Effector memory CD8-positive, alpha-beta T cell (primary cell): ENCODE measurements around the gene ACTN4.
A peak's percentile ranks its signal among the peaks of the same experiment; 100 is the strongest.
"Not testable (repeated sequence)": the region's sequence is repeated elsewhere in the genome, so short reads cannot be mapped to it uniquely, and the experiment has no call there.

ENCODE experiments used
- ATAC-seq: fragments of 150-1000 bp; cut with Tn5 transposase; replicated peaks from 2 replicates; pipeline ENCODE4 v1.10.0; 2021; ENCODE audit warnings: mild to moderate bottlenecking, moderate library complexity
- DNase-seq, 3 experiments: peaks; one replicate each; pipeline ENCODE4 v3.0.0; 2021
- H3K27ac Mint-ChIP-seq, 2 donors: one replicate each; pipeline ENCODE4 v1.8.0; 2022; ENCODE audit warnings: mild to moderate bottlenecking in 2 of 2, mixed read lengths in 2 of 2, moderate library complexity in 2 of 2
- H3K27me3 Mint-ChIP-seq, 2 donors: one replicate each; pipeline ENCODE4 v1.8.0; 2022; ENCODE audit warnings: mixed read lengths in 2 of 2
- H3K36me3 Mint-ChIP-seq: one replicate; pipeline ENCODE4 v1.8.0; 2022; ENCODE audit warnings: mild to moderate bottlenecking, moderate library complexity, mixed read lengths; ENCODE audit not compliant: insufficient read depth
- H3K4me1 Mint-ChIP-seq, 2 donors: one replicate each; pipeline ENCODE4 v1.8.0; 2022; ENCODE audit warnings: low read depth in 2 of 2, mixed read lengths in 2 of 2
- H3K4me3 Mint-ChIP-seq, 2 donors: one replicate each; pipeline ENCODE4 v1.8.0; 2022; ENCODE audit warnings: mild to moderate bottlenecking in 2 of 2, mixed read lengths in 2 of 2, moderate library complexity in 2 of 2
- H3K9me3 Mint-ChIP-seq, 2 donors: one replicate each; pipeline ENCODE4 v1.8.0; 2022; ENCODE audit warnings: mixed read lengths in 2 of 2
- total RNA-seq, 9 experiments: gene quantifications; one replicate each; lab custom pipeline; 2026; lab: John Stamatoyannopoulos, UW

ACTN4 gene
- 214 to 320 (median 286) reads per million in 9 experiments for total RNA-seq

DNA sequence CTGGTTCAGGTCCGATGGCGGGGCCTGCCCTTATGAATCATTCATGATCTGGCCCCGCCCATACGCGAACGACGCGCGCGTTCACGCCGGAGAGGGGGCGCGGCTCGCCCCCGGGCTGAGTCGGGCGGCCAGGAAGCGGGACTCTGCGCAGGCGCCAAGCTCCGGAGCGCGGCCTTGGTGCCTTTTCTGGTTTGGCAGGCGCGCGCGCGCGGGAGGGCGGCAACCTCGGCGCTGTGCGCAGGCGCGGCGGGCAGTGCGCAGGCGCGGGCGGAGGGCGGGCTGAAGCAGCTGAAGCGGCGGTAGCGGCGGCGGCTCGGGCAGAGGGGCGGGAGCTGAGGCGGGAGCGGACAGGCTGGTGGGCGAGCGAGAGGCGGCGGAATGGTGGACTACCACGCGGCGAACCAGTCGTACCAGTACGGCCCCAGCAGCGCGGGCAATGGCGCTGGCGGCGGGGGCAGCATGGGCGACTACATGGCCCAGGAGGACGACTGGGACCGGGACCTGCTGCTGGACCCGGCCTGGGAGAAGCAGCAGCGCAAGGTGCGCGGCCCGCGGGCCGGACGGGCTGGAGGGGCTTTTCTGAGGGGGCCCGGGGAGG lies at the start of gene ACTN4:
TSS of gene ACTN4 (plus strand) at position 282 of the 598 bp plus-strand sequence. CDS start at position 379, 97 bp downstream.
- Mint-ChIP-seq H3K27me3 (no peaks in the 10 kb centered on the region), H3K27ac (peak within 1 kb of the TSS; percentile 95 to 99), H3K9me3 (no peaks in the 10 kb centered on the region), H3K36me3 (peaks cover 14% of the 10 kb centered on the region), H3K4me1 (peaks cover 41 to 45% of the 10 kb centered on the region in 2 donors), H3K4me3 (peak within 1 kb of the TSS; percentile 93 to 100)
- ATAC-seq (peak; percentile 86), DNase-seq (peak; percentile 100)

DNA sequence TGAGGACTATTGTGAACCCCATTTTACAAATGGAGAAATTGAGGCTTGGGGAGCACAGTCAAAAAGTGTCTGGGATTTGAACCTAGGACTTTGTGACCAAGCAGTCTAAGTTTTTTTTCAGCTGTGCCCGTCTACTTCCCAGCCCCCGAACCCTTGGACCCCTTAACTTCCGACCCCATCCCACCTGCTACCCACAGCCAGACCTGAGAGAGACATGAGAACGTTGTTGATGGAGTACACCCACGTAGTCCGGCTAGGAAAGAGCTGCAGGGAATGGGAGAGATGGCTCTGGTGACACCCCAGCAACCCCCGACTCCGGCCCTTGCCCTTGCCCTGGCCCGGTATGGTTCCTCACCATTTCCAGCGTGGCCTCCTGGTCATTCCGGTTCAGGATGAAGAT lies 47.7 kb upstream of the ACTN4 start:
- Mint-ChIP-seq H3K36me3 (peaks cover 48% of the 10 kb centered on the region), H3K4me3 (no peak overlapping the region), H3K4me1 (peaks cover 0 to 17% of the 10 kb centered on the region in 2 donors), H3K27me3 (no peaks in the 10 kb centered on the region), H3K27ac (no peak overlapping the region), H3K9me3 (no peaks in the 10 kb centered on the region)
- DNase-seq (no peak), ATAC-seq (no peak)

DNA sequence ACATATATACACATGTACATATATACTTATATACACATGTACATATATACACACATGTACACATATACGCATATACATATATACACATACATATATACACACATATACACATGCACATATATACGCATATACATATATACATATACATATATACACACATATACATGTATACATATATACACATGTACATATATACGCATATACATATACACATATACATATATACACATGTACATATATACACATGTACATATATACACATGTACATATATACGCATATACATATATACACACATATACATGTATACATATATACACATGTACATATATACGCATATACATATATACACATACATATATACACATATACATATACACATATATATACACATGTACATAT lies 44.6 kb upstream of the ACTN4 start:
- H3K9me3 Mint-ChIP-seq, ATAC-seq, DNase-seq, H3K4me3 Mint-ChIP-seq, H3K27me3 Mint-ChIP-seq, H3K27ac Mint-ChIP-seq: not testable (repeated sequence)
- peaks cover 58% of the 10 kb centered on the region for H3K36me3 Mint-ChIP-seq
- H3K4me1 Mint-ChIP-seq, result peaks cover 4 to 17% of the 10 kb centered on the region in 2 donors

DNA sequence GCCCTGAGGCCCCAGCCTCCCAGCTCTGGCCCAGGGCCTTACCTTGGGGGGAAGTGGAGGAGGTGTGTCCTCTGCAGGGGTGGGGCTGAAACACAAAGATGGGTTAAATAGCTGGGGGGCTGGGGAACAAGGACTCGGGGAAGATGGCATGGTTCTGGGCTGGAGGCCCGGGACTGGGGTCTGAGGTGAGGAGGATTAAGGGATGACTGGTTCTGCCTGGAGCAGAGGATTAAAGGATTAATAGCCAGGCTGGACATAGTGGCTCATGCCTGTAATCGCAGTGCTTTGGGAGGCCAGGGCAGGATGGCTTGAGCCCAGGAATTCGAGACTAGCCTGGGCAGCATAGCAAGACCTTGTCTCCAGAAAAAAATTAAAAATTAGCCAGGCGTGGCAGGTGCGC lies 41.3 kb upstream of the ACTN4 start:
- no peak overlapping the region for H3K4me3 Mint-ChIP-seq
- H3K36me3 Mint-ChIP-seq, result peaks cover 67% of the 10 kb centered on the region
- H3K27ac Mint-ChIP-seq, result peak overlapping the region in 1 of 2 donors; percentile 51

DNA sequence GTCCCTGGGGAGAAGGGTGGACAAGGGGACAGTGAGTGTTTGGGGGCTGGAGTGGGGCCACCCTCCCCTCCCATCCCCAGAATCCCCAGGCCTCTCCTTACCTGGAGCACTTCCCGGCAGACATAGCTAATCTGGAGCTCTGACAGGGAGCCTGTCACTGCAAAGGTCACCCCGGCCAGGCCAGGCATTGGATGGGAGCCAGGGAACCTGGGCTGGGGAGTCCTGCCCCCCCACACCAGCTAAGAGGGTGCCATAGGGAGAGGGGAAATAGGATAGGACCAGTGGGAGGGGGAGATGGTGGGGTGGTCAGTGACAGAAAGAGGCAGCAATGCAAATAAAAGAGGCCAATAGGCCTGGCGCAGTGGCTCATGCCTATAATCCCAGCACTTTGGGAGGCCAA lies 33.2 kb upstream of the ACTN4 start:
- DNase-seq (no peak), ATAC-seq (no peak)
- H3K4me3 Mint-ChIP-seq, result peak overlapping the region; percentile 23 to 100
- H3K4me1 Mint-ChIP-seq, result peaks cover 47 to 60% of the 10 kb centered on the region in 2 donors
- H3K27ac Mint-ChIP-seq, result peak overlapping the region in 1 of 2 donors; percentile 96
- H3K9me3 Mint-ChIP-seq, result no peaks in the 10 kb centered on the region
- no peaks in the 10 kb centered on the region for H3K27me3 Mint-ChIP-seq
- H3K36me3 Mint-ChIP-seq, result peaks cover 66% of the 10 kb centered on the region

More for the DNA sequence above, 41.3 kb upstream of the ACTN4 start:
- Mint-ChIP-seq H3K4me1 (peaks cover 4 to 15% of the 10 kb centered on the region in 2 donors), H3K9me3 (no peaks in the 10 kb centered on the region), H3K27me3 (no peaks in the 10 kb centered on the region)
- DNase-seq, result no peak
- ATAC-seq, result no peak

DNA sequence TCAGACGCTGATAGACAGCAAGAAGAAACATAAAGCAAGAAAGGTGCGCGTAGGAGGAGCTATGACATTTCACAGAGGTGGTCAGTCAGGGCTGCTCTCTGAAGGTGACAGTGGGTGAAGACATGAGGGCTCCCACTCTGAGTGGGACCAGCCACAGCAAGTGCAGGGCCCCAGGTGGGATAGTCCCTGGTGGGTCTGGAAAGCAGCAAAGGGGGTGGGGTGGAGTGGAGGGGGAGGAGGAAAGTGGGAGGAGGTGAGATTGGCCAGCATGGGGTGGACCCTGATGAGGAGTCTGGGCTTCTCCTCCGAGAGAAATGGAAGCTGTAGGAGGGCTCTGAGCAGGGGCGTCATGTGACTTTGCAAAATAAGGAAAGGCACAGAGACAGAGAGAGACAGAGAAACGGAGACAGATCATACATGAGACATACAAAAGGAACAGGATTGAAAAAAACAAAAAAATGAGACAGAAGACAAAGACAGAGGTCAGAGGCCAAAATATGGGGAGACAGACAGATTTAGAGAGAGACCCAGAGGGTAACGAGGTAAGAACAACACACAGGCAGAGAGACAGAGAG lies 32.4 kb upstream of the ACTN4 start:
- Mint-ChIP-seq H3K4me3 (peak overlapping the region; percentile 100), H3K9me3 (no peaks in the 10 kb centered on the region), H3K36me3 (peaks cover 67% of the 10 kb centered on the region), H3K27me3 (no peaks in the 10 kb centered on the region), H3K27ac (peak overlapping the region; percentile 0 to 96), H3K4me1 (peaks cover 54 to 67% of the 10 kb centered on the region in 2 donors)
- DNase-seq (no peak), ATAC-seq (no peak)

DNA sequence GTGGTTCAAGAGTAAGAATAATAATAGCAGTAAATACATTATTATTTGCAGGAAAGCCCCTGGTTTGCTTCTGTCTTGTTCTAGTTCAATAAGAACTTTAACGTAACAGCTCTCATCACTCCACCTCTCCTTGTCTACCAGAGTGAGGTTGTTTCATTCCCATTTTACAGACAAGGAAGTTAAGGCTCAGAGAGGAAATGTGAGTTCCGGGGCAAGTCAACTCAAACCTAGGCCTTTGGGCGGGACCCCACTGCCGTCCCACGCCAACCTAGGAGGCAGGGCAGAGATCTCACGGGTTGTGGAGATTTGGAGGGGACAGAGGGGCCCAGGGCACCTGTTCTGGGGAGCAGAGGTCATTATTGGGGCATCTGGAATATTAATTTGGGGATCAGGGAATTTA lies 31.2 kb upstream of the ACTN4 start:
- peak overlapping the region; percentile 96 to 100 for H3K27ac Mint-ChIP-seq
- H3K4me1 Mint-ChIP-seq, result peaks cover 58 to 62% of the 10 kb centered on the region in 2 donors
- no peak for ATAC-seq

DNA sequence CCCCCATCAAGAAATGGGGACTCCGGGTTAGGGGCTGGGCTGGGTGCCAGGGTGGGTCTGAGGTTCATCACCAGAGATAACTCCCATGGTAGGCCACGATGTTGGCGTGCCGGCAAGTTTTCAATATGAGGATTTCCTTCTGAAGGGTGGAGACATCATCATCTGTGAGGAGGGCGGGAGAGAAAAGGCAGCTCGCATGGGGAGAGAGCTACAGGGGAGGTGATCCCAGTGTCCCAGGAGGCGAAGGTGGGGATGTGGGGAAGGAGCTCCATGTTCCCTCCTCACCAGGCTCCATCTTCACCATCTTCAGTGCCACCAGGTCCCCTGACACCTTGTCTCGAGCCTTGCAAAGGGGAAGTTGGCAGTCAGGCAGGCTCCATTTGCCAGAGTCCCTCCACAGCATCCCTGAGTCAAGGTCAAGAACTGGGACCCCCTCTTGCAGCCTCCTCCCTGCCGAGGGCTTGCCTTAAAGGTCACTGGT lies 30.1 kb upstream of the ACTN4 start:
- Mint-ChIP-seq H3K4me1 (peaks cover 61 to 68% of the 10 kb centered on the region in 2 donors), H3K27me3 (no peaks in the 10 kb centered on the region), H3K4me3 (peak overlapping the region; percentile 100), H3K9me3 (no peaks in the 10 kb centered on the region), H3K27ac (peak overlapping the region; percentile 96 to 100), H3K36me3 (peaks cover 69% of the 10 kb centered on the region)
- DNase-seq, result no peak
- no peak for ATAC-seq

More for the DNA sequence above, 31.2 kb upstream of the ACTN4 start:
- H3K27me3 Mint-ChIP-seq, result no peaks in the 10 kb centered on the region
- peak overlapping the region; percentile 100 for H3K4me3 Mint-ChIP-seq
- H3K36me3 Mint-ChIP-seq, result peaks cover 67% of the 10 kb centered on the region
- no peaks in the 10 kb centered on the region for H3K9me3 Mint-ChIP-seq
- no peak for DNase-seq

DNA sequence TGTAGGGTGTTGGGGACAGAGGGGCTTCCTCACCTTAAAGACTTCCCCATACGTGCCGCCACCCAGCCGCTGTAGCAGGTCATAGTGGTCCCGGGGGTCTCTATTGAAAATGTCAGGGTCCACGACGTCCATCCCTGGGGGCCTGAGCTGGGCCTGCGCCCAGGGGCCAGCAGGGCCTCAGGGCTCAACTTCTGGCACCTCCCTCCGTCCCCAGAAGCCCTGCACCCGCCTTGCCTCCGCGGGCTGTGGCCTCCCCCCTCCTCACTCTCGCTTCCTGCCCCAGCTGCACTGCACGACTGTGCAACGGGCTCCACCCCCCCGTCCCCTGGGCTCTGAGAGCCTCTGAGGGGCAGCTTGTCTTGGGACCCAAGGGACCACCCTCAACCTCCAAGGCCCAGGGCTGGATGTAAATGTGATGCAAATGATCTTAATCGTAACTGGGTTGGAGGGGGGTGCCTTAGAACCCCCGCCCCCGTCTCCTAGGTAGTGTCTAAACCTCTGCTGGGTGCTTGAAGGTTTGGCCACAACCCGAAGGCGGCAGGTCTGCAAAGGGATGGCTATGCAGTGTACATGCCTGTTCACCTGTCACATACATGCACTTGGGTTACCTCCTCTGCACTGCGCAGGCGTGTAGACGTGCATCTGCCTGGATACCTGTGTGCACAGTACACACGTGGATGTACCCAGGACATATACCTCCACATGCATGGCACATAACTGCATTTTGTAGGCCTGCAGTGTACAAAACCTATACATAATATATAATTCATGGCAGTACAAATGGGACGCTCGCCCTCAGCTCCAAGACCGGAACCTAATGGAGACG lies 29.5 kb upstream of the ACTN4 start, which contains the start of gene MAP4K1:
TSS of gene MAP4K1 (minus strand) at position 190 of the 826 bp plus-strand sequence. CDS start at position 132, 58 bp downstream.
- Mint-ChIP-seq H3K9me3 (no peaks in the 10 kb centered on the region), H3K4me3 (peak within 1 kb of the TSS; percentile 100), H3K4me1 (peaks cover 57 to 63% of the 10 kb centered on the region in 2 donors), H3K36me3 (peaks cover 69% of the 10 kb centered on the region), H3K27me3 (no peaks in the 10 kb centered on the region), H3K27ac (peak within 1 kb of the TSS; percentile 99 to 100)
- DNase-seq, result peak; percentile 52 to 58 (median 55)
- ATAC-seq, result peak; percentile 65

DNA sequence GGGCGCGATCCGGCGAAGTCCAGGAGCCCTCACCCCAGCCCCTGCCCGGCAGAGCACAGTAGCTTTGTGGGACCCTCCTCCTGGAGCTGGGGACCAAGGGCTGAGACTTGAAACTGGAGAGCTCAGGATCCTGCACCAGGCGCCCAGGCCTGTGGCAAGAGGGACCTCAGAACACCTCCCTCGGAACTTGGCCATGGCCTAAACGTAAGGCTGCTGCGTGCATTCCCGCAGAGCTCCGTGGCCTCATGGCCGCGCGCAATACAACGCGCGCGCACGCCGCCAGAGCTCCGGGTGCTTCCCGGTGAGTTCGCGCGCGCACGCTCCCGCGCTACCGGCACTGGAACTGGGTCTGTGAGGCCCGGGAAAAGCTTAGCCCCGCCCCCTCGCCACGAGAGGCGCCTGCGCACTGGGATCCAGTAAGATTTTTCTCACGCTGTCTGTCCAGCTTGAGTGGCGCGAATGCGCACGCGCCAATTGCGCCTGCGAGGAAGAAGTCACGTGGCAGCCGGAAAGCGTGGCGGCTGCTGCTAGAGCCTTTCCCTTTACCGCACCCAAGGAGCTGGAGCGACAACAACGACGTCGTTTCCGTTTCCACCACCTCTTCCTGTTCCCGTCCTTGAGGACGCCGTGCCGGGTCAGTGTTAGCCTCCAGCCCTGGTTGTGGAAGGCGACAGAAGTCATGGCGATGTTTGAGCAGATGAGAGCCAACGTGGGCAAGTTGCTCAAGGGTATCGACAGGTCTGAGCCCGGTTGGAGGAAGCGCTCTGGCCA lies 28.7 kb upstream of the ACTN4 start, which contains the start of gene EIF3K:
TSS of gene EIF3K (plus strand) at position 599 of the 771 bp plus-strand sequence. CDS start at position 680, 81 bp downstream.
- no peaks in the 10 kb centered on the region for H3K27me3 Mint-ChIP-seq
- H3K4me1 Mint-ChIP-seq, result peaks cover 54 to 56% of the 10 kb centered on the region in 2 donors
- H3K9me3 Mint-ChIP-seq, result no peaks in the 10 kb centered on the region
- peak within 1 kb of the TSS; percentile 100 for H3K4me3 Mint-ChIP-seq
- ATAC-seq, result peak; percentile 70
- H3K27ac Mint-ChIP-seq, result peak within 1 kb of the TSS; percentile 99 to 100
- peaks cover 65% of the 10 kb centered on the region for H3K36me3 Mint-ChIP-seq
- peak; percentile 92 to 93 (median 93) for DNase-seq

DNA sequence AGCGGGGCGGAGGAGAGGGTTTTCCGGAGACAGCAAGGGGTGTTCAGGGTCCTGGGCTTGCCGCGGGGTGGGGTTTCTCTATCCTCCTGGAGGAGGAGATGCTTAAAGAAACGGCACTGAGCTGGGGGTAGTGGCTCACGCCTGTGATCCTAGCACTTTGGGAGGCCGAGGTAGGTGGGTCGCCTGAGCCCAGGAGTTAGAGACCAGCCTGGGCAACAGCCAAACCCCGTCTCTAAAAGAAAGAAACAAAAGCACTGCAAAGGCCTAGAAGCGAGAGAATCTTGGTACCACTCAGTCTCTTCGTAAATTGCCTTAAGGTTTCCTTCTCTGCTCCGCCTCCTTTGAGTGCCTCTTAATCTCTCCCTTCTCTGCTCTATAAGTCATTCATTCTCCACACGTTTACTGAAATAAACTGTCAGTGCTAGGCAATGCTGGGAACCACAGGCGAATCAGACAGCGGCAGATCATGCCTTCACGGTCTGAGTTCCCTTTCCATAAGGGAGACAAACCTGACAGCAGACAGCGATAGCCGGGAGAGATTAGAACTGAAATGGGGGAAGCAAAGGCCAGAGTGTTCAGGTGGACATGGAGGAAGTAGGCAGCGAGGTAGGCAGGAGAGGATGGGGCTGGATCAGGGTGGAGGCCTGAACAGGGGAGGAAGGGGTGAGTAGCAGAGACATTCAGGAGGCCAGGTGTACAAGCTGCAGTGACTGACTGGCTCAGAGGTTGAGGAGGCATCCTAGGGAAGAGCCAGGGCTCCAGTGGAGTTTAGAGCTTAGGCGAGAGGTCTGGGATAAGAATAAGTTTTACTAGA lies 27.9 kb upstream of the ACTN4 start:
- Mint-ChIP-seq H3K27me3 (no peaks in the 10 kb centered on the region), H3K27ac (peak overlapping the region; percentile 99 to 100), H3K4me3 (peak overlapping the region; percentile 100), H3K4me1 (peaks cover 48 to 51% of the 10 kb centered on the region in 2 donors), H3K9me3 (no peaks in the 10 kb centered on the region), H3K36me3 (peaks cover 67% of the 10 kb centered on the region)
- DNase-seq, result no peak
- no peak for ATAC-seq

DNA sequence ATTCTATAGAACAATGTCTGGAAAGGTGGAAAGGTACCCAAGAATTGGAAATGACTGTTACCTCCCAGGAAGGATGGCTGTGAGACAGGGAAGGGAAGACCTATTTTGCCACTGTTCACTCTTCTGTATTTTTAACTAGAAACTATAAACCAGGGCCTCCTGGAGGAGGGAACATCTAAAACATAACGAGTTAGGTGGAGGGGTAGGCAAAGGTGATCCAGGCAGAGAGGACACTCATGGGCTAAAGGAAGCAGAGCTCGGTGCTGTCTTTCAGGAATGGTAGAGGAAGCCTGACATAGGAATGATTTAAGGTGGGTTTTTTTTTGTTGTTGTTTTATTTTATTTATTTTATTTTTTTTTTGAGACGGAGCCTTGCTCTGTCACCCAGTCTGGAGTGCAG lies 22.6 kb upstream of the ACTN4 start:
- H3K27ac Mint-ChIP-seq, result no peak overlapping the region
- no peak overlapping the region for H3K4me3 Mint-ChIP-seq
- H3K27me3 Mint-ChIP-seq, result no peaks in the 10 kb centered on the region
- ATAC-seq, result no peak
- peaks cover 9 to 14% of the 10 kb centered on the region in 2 donors for H3K4me1 Mint-ChIP-seq
- DNase-seq, result no peak
- H3K9me3 Mint-ChIP-seq, result no peaks in the 10 kb centered on the region
- H3K36me3 Mint-ChIP-seq, result peaks cover 81% of the 10 kb centered on the region
